Measurements from ENCODE around the gene SCMH1.
A peak's percentile ranks its signal among the peaks of the same experiment; 100 is the strongest.
"Not testable (repeated sequence)": the region's sequence is repeated elsewhere in the genome, so short reads cannot be mapped to it uniquely, and the experiment has no call there.

Gene SCMH1

DNA sequence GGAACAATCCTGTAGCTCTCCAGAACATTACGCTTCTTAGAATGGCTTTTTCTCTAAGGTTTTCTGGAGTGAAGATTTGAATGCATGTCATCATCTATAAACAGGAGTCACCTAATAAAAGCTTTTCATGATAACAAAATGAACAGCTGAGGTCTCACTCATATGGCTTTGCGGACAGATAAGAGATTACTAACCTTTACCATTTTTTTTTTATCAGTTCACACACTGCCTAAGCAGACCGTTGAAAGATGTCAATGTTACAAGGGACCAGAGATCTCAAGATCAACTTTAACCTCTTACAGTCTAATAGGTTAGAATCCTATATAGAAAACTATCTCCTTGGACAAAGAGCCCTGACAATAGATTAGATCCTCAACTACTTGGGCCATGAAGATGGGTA is 41.4 kb downstream of the SCMH1 start:
- peak; percentile 34 for DNase-seq

DNA sequence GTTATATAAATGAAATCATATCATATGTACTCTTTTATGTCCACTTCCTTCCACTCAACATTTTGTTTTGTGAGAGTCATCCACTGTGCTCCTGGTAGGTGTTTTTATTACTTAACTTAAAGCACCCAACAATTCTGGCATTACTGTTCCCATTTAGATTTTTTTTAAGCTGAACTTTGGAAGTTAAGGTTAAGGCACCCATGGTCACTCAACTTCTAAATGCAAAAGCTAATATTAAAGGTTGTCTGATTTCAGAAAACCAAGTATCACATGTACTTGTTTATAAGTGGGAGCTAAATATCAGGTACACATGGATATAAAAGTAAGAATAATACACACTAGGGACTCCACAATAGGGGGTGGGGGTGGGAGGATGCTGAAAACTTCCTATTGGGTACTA is 42.7 kb downstream of the SCMH1 start:
- no peak for DNase-seq

DNA sequence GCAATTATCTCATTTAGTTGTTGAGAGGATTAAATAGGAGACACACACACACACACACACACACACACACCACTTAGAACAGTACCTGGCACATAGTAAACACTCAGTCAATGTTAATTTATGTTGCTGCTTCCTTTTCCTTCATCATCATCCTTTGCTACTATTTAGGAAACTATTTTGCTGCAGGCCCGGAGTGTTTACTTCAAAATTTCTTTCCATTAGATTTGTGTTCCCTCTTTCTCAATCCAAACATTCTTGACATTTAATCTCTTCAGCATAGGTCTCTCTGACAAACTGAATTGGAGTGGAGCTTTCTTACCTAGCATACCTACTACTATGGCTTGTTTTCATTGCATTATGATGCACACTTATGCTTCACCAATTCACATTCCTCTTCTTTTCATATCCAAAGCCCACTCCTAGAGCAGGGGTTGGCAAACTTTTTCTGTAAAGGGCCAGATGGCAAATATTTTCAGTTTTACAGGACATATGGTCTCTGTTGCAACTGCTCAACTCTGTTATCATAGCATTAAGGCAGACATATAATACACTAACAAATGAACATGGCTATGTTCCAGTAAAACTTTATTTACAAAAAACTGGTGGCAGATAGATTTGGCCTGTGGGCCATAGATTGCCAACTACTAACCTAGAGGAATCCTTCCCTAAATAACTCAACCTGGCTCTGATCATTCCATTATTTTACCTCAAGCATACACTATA is 49.5 kb downstream of the SCMH1 start:
- no peak for DNase-seq

DNA sequence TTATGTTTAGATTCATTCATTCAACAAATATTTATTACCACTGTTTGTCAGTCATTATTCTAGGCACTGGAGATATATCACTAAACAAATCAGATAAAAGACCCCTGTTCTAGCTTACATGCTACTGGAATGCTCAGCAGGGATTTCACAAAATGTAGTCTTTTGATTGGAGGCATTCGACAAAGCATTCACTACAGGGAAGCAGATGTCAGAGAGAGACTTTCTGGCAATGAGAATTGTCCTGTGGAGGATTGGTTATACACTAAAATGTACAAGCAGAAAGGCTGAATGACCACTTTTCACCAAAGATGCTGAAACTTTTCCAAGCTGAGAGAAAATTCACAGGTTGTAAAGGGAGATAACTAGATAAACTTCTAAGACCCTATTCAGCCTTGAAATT is 57.7 kb downstream of the SCMH1 start:
- no peak for DNase-seq

DNA sequence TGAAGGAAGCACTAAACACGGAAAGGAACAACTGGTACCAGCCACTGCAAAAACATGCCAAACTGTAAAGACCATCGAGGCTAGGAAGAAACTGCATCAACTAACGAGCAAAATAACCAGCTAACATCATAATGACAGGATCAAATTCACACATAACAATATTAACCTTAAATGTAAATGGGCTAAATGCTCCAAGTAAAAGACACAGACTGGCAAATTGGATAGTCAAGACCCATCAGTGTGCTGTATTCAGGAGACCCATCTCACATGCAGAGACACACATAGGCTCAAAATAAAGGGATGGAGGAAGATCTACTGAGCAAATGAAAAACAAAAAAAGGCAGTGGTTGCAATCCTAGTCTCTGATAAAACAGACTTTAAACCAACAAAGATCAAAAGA is 63.9 kb downstream of the SCMH1 start:
- DNase-seq: not testable (repeated sequence)

DNA sequence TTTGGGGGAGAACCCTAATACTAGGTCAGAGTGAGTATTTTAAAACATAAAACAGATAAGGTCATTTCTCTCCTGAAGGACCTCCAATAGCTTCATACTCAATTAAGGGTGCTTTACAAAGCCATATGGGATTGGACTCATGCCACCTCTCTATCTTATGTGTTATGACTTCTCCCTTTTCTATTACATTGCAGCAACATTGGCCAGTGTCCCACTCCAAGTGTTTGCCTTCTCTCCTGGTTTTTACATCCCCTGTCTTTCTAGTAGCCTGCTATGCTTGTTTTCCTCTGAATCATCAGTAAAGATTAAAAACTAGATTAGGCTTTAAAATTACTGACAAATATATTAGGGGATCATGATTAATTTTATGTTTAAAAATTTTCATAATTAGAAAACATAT is 66.6 kb downstream of the SCMH1 start:
- no peak for DNase-seq

DNA sequence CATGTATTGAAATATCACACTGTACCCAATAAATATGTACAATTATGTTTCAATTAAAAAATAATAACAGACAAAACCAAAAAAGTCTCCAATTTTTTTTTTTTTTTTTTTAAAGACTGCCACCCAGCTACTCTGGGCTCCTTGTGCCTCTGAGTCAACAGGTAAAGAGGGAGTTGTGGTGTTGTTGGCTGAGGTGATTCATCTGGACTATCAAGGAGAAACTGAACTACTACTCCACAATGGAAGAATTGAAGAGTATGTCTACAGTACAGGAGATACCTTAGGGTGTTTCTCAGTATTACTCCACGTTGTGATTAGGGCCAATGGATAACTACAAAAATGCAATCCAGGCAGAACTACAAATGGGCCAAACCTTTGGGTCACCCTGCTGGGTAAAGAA is 67.9 kb downstream of the SCMH1 start:
- no peak for DNase-seq

DNA sequence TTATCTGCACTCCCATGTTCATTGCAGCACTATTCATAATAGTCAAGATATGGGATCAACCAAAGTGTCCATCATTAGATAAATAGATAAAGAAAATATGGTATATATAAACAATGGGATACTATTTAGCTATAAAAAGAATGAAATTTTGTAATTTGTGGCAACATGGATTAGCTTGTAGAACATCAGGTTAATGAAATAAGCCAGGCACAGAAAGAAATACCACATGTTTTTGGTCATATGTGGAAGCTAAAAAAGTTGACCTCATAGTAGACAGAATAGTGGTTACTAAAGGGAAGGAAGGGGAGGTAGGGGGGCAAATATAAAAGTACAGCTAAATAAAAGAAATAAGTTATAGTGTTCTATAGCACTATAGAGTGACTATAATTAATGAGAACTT is 68.5 kb downstream of the SCMH1 start:
- no peak for DNase-seq

DNA sequence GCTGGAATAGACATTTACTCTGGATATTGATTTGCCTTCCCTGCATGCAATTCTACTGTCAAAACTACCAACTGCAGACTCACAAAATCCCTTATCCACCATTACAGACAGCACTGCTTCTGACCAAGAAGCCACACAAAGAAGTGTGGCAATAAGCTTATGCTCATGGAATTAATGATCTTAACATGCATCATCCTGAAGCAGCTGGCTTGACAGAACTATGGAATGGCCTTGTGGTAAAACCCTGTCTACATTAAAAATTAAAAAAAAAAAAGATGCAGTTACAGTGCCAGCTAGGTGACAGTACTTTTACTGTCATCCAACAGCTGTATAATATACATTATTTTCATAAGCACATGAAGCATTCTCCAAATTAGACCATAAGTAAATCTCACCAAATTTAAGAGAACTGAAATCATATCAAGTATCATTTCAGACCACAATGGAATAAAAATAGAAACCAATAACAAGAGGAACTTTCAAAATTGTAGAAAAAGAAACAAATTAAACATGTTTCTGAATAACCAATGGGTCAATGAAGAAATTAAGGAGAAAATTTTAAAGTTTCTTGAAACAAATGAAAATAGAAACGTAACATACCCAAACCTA is 70.7 kb downstream of the SCMH1 start:
- no peak for DNase-seq

DNA sequence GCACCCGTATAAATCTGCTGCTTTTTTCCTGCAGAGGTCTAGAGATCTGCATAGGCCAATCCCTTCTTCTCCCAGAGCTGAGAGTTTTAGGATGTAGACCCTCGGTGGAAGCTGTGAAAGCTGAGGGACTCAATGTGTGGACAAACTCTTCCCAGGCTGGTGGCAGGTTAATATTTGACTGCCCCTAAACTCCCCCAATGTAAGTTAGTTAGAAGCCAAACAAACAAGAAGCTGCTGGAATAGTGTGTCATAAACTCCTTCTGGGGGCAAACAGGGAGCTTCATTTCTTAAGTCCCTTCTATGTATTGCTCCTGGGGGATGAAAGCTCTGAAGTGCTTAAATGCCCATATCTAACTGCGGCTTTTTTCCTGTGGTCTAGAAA is 72.3 kb downstream of the SCMH1 start:
- no peak for DNase-seq

DNA sequence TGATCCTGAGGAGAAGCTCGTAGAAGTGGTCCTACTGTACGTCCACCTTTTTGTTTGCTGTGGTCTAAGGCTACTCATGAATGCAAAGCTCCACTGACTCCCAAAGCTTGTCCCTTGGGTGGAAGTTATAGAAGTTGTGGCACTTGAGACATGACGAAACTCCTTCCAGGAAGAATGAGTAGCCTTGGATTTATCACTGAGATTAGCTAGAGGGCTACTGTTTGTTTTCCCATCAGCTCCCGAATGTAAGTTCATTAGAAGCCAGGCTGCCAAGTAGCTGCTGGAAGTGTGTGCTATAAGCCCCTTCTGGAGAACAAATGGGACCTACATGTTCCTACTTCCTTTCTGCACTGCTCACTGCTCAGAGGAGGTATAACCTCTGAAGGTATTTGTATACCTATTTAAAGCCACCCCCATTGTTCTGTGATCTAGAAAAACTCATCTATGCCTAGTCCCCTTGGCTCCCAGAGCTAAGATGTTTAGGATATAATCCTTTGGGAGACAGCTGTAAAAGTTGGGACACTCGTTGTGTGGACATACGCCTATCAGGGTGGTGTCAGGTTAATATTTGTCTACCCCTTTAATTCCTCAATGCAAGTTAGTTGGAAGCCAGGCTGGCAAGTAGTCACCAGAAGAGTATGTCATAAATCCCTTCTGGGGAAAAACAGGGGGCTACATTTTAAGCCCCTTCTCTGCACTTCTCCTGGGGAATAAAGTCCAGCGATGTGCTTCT is 72.9 kb downstream of the SCMH1 start:
- DNase-seq: no peak

DNA sequence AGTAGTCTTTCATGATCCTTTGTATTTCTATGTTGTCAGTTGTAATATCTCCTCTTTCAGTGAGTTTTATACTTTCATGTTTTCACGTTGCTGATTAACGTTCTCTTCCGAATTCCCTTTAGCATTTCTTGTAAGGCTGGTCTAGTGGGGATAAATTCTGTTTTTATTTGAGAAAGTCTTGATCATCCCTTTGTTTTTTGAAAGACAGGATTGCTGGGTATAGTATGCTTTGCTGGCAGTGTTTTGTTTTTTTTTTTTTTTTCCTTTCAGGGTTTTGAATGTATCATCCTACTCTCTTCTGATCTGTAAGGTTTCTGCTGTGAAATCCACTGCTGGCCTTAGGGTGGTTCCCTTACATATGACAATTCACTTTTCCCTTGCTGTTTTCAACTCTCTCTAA is 74.4 kb downstream of the SCMH1 start:
- no peak for DNase-seq

DNA sequence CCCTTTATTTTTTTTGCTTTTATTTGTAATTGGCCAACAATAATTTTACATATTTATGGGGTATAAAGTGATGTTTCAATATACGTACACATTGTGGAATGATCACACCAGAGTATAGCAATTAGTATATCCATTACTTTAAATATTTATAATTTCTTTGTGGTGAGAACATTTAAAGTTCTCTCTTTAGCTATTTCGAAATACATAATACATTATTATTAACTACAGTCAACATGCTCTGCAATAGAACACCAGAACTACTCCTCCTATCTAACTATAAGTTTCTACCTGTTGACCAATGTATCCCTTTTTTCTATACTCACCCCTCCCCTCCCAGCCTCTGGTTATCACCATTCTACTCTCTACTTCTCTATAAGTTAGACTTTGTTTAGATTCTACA is 77.4 kb downstream of the SCMH1 start:
- DNase-seq: no peak

DNA sequence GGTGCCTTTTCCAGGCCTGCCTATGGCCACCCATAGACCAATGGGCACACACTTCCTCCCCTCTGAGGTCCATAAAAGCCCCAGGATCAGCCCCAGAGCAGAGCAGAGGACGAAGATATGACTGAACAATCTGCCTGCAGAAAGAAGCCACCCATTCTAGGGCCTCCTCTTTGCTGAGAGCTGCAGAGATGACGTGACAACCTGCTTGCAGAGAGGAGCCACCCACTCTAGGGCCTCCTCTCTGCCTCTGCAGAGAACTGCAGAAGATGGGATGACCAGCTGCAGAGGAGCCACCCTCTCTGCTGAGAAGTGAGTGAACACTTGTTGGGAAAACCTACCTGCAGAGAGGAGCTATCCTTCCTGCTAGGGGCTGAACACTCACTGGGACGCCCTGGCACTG is 79.7 kb downstream of the SCMH1 start:
- no peak for DNase-seq

DNA sequence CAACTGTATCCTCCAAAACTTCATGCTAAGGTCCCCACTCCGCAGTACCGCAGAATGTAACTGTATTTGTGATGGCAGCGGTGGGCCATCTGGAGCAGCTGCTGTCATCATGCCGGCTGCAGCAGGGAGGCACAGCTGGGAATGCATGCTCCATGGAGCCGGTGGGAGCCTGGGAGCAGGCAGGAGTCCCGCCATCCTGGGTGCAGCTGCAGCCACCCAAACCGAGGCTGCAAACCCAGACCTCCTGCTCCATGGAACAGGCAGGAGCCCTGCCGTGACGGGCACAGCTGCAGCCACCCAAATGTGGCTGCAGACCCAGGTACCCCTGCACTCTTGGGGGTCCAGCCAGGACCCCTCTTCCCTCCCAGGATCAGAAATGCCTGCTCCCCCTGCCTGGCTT is 80.3 kb downstream of the SCMH1 start:
- DNase-seq: no peak

DNA sequence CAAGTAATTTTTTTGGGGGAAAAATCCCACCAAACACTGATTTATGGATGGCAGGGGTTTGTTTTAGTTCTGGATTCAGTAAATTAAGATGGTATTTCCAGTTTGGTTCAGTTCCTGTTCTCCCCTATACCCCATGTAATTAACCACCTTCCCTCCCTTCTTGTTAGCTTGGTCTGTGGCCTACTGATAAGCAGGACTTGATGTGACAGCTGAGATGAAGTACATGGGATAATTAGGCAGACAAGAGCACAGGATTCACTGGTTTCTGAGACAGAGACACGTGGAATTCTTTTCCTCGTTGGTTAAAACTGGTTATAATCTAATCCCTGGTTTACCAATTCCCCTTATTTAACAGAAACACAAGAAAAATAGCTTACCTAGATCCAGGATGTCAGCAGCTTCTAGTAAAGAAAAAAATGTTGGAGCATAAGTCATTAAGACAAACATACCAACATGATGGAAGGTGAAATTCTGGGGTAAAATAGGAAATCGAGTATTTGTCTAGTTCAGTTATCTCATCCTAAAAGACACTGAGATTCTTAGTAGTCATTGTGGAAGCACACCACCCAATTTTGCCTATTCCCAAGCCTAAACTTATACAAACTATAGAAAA is 81.5 kb downstream of the SCMH1 start:
- peak; percentile 89 for DNase-seq

DNA sequence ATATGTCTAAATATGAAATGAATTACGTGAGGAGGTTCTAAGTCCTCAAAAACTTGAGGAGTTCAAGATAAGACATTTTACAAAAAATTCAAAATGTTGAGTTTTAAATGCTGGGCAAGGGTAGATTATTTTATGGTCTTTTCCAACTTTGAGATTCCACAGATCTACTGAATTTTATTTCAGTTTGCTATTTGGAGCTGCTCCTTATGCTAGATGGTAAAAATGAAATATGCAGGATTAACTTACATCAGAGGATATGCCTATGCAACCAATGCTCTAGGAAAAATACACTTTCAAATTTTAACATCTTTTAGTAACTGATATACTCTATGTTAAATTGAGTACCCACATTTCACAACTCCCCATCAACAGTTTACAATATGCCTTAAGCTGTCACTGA is 83.1 kb downstream of the SCMH1 start:
- no peak for DNase-seq

DNA sequence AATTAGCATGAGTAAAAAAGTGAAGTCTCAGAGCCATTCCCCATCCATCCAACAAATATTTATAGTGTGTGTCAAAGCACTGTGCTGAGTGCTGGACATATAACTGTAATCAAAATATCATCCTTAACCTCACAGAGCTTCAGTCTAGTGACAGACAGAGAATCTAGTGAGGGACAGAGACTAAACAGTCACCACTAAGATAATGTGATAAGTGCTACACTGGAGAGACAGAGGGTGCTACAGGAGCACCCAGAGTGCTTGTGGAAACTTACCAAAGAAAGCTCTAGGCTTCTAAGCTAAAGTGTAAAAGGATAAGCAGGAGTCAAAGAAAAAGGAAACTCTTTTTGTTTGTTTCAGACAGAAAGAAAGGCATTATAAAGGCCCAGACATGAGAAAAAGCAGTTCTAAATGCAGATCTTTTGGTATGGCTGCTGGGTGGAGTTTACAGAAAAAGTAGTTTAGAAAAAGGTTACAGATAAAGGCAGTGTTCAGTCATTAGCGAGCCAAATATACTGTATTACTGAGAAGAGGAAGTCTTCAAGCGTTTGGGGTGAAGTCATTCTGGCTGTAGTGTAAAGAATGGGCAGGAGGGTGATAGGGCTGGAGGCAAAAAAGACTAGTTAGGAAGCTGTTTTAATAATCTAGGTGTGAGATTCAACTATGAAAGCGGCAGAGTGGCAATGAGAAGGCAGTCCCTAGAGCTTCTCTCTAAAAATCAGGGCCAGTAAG is 83.8 kb downstream of the SCMH1 start:
- peak; percentile 69 for DNase-seq

DNA sequence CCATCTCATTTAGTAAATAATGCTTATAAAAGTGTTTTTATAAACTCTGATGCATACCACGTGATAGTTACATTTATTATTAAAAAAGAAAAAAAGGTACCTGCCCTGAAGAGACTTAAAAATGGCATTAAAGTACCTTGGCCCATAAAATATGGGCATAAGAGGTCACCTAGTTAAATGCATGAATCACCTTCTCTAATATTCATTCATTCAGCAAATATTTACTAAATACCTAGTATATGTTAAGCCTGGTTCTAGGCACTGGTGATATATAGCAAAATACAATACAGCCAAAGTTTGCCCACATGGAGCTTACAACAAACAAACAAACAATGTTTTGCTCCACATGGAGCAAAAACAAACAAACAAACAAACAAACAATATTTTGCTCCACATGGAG is 87.0 kb downstream of the SCMH1 start:
- no peak for DNase-seq

DNA sequence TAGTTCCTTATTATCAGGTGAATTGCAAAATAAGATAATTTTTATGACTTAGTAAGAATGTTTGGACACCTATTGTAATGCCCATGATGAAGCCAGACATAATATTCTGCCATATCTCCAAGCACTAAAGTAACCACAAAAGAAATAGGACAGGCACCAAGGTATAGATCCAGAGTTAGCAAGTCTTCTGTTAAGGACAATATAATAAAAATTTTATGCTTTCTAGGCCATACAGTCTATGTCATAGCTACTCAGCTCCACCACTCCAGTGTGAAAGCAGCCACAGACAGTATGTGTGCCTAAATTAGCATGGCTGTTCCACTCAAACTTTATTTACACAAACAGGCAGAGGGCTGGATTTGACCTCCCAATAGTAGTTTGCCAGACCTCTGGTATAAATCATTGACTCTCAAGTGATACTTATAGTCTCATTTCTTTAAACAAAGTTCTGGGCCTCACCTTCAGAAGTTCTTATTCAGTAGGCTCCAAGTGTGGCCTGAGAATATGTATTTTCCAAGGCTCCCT is 88.3 kb downstream of the SCMH1 start:
- no peak for DNase-seq

DNA sequence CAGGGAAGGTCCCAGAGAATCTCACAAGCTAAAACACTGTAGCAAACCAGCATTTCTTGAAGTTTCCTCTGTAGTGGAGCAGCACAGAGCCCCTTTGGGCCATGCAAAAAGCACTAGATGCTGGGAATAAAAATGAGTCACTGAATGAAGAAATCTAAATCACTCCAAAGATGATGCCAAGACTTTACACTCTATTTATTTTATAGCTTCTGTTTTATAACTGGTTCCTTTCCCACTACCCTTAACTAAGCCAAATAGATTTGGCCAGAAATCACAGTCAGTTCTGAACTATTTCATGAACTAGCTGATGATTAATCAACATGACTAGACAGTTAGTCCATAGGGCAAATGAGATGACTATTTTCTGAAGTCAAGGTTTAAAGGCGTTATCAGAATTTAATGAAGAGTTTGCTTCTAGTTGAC is 89.5 kb downstream of the SCMH1 start:
- DNase-seq: no peak

DNA sequence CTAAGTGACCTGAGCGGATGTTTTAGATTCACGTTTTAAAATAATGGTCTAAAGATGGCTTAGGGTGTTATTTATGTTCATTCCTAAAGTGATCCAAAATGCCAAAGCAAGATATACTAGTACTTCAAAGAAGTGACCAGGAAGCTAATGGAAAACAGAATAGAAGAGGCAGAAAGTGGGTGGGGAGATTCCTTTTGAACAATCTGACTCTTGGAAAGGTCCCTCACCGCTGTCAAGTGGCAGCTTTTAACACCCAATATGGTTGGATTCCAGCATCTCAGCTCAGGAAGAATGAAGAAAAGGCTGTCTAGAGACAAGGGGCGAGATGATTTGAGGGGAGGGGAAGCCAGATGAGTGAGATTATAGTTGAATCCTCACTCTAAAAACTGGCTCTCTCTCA is 90.3 kb downstream of the SCMH1 start:
- DNase-seq: no peak

DNA sequence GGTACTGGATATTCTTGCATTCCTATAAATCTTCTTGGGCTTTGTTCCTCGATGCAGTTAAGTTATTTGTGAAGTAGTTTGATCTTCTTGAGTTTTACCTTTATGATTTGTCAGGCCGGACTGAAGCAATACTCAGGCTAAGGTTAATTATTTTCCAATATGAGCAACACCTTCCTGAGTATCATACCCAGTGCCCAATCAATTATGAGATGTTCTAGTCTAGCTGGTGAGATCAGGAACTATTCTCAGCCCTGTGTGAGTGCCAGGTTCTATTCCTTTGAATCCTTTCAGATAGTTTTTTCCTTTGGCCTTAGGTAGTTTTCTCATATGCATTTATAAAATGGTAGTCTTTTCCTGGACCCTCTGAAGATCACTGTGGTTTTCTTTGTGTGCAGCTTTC is 92.5 kb downstream of the SCMH1 start:
- no peak for DNase-seq
